Measurements from ENCODE around the gene RIMS3.
A peak's percentile ranks its signal among the peaks of the same experiment; 100 is the strongest.

Gene RIMS3

DNA sequence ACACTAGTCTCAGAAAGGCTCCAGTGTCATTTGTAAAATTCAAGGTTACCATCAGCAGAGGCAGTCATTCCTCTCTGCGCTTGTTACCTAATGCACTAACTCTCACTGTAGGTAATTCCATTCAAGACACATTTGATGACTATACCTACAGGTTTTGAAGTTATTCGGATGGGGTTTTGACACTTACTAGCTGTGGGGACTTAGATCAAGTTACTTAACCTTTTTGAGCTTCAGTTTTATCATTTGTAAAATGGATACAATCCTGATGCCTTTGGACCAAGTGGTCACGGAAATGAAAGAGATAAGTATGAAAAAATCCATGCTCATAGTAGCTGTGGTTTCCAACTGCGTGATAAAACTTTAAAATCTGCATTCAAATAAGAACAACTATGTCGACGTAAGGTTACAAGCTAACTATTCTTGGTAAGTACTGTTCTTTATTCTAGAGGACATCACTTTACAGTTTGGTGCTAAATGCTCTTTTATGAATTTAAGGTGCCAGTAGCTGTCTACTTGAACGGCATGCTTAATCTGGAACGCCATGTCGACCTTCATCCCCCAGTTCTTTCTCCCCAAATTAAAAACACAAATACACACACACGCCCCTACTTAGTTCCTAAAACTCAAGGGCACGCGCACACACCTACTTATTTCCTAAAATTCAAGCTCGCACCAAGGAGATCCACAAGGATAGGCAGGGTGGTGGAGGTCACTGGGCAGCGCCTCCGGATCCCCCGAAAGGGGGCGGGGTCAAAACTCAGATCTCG lies 25.5 kb upstream of the RIMS3 start:
- no peak for DNase-seq

DNA sequence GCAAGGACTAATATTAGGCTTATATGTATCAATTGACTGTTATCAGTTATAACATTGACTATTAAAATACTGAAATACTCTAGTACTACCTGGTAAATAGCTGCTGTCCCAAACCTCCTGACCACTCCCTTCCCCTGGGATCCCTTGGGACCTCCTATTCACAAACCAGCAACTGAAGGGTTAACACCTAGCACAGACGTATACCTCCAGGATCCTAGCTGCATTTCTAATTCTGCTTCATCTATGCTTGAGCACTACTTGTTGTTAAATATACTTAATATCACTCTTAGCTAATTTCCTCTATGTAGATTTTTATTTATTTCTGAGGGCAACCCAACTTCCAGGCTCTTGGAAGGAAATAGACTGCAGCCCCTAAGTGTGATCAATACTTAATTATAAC lies 24.3 kb upstream of the RIMS3 start:
- DNase-seq, result no peak

DNA sequence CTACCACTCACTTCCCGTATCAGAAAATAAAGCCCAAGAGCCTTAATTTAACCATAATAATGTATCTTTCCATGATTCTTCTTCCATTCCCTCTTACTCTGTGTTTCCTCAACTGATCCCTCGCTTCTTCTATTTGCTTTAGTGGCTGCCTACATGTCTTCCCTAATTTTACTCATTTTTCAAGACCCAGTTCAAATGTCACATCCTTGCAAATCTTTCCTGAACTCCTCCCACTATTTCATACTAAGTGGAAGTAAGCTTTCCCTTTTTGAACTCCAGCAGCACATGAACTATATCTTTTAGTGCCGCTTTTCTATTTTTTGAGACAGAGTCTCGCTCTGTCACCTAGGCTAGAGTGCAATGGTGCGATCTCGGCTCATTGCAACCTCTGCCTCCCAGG lies 22.2 kb upstream of the RIMS3 start:
- no peak for DNase-seq

DNA sequence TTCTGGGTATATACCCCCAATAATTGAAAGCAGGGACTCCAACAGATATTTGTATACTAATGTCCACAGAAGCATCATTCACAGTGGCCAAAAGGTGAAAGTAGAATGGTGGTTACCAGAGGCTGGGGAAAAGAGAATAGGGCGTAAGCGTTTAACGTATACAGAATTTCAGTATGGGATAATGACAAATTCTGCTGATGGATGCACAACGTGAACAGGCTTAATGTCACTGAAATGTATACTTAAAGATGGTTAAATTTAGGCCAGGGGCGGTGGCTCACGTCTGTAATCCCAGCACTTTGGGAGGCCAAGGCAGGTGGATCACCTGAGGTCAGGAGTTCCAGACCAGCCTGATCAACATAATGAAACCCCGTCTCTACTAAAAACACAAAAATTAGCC lies 21.6 kb upstream of the RIMS3 start:
- DNase-seq, result no peak

DNA sequence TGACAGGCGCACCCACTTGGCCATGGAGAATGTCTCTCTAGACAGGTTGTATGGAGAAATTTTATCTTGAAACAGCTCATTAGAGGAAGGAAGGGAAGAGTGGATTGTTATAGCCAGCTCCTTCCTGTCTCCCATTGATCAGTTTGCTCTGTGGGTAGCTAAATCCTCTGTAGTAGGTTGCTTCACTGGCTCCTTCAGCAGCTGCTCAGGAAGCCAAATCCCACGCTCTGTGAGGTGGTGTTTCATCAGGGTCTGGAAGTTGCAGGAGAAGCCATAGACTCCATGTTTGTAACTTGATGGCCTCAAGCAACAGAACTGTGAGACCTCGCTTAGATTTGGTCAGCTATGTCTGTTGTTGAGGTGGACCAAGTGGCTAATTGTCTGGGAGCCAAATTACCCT lies 19.2 kb upstream of the RIMS3 start:
- DNase-seq, result no peak

DNA sequence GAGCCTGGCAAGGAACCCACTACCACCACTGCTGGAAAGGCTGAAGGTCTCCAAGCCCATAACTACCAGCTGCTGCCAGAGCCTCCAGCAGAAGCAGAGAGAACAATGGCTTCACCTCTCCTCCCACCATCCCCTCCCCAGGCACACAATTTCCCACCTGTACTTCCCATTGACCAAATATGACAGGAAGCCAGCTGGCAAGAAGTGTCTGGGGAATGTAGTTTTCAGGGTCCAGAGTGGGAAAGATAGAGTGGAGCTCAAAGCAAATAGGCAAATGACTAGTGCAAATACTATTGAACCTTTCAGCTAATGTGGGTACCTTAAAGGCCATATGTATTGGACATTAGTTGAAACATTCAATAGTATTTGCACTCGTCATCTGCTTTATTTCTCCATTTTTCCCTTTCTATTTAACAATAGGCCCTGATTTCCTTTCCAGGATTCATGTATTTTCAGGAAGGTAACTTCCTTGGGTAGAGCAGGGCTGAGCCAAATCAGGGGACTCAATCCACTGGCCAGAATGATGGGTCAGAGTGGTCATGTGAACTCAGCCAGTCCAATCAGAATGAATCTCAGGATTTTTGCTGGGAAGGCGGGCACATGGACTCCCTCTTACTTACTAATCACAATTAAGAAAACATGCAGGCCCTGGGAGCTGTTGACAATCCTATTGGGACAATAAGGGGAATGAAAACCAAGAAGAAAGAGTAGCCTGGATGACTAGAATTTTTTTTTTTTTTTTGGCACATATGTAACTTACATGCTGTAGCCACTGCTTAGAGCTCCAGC lies 13.9 kb upstream of the RIMS3 start:
- no peak for DNase-seq

DNA sequence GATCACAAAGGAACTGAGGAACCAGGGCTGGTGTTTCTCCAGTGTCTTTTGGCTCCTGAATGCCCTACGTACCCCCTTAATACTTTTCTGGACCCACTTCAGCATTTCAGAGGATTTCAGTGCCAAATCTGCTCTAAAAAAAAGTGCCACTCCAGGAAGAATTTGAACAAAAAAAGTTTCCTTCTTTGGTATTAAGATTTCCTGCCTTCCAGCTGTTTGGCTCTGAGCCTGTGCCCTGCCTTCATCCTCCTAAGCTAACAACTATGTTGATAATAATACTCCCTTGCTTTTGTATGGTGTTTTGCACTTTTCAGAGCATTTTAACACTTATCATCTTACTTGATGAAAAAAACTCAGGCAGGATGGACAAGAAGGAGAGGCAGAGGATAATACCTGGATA lies 11.0 kb upstream of the RIMS3 start:
- DNase-seq, result no peak

DNA sequence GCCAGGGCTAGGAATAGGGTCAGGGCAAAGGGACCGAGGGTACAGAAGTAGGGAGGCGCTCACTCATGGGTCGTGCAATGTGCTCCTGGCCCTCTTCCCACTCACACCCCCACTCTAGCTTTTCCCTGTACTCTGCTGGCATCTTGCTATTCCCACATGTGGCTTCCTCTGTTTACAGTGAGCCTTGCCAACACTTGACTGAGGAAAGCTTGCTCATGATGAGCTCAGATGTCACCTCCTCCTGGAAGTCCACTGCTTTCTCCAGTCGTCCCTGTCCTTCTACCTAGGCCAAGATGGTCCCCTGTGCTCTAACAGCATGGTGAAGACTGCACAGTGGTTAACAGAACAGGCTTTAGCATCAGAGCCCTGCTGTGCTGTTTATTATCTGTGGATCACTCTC lies 8.0 kb upstream of the RIMS3 start:
- DNase-seq, result no peak

DNA sequence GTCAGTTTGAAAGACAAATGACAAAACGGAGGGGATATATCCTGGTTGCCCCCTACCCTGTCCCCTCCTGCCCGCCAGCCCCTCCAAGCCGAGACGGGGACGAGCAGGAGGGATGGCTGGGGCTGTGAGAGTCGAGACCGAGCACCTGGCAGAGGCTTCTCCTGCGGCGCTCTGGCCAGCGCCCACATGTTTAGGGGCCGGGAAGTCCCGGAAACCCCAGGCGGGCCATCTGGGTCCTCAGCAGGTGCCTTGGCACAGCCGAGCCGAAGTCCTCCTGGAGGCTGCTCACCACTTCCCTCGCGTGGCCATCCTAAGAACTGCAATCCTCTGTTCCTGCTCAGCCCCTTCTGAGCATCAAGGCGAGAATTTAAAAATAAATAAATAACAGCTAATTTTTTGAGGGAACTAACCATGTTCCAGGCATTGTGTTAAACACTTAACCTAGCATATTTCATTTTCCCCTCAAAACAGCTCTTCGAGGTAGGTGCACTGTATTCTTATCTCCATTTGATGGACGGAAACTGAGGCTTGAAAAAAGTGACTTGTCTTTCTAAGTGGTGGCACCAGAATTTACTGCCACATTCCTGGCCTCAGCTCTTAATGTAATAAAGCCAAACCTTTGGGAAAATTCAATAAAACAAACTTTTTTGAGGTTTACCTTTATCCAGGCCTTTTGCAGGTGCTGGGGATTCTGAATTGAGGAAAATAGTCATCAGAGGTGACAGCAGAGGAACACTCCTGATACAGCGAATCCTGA lies 3.5 kb upstream of the RIMS3 start:
- peak; percentile 84 for DNase-seq

DNA sequence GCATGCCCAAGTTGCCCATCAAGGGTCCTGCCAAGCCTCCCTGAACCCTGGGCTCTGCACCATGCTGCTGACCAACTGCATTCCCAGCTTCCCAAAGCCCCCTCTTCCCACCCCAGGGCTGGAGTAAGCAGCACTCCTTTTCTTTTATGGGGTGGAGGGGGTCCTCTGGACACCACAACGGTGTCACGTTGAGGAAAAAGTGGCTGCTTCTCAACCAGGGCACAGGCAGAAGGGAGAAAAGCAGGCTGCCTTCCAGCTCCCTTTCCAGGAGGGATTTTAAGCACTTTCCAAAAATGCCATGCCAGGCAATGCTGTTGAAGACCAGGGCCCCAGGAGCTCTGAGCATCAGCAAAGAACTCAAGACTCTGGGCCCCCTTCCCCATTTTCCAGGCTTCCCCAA lies 691 bp downstream of the RIMS3 start:
- no peak for DNase-seq

DNA sequence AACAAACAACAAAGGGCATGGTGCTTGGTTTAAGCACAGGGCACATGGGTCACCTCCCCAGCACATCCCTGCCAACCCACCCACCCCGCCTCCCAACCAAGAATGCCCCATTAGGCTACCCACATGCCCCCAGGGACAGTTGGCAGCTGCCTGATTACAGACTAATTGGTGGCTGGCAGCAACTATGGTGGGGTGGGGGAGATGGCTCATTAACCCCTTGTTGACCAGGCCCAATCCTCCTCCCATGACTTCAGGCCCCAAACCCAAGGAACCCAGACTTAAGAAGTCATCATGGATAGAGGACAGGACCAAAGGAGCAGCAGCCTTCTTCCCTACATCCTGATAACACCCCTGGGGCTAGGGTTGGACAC lies 1.3 kb downstream of the RIMS3 start:
- DNase-seq, result no peak

DNA sequence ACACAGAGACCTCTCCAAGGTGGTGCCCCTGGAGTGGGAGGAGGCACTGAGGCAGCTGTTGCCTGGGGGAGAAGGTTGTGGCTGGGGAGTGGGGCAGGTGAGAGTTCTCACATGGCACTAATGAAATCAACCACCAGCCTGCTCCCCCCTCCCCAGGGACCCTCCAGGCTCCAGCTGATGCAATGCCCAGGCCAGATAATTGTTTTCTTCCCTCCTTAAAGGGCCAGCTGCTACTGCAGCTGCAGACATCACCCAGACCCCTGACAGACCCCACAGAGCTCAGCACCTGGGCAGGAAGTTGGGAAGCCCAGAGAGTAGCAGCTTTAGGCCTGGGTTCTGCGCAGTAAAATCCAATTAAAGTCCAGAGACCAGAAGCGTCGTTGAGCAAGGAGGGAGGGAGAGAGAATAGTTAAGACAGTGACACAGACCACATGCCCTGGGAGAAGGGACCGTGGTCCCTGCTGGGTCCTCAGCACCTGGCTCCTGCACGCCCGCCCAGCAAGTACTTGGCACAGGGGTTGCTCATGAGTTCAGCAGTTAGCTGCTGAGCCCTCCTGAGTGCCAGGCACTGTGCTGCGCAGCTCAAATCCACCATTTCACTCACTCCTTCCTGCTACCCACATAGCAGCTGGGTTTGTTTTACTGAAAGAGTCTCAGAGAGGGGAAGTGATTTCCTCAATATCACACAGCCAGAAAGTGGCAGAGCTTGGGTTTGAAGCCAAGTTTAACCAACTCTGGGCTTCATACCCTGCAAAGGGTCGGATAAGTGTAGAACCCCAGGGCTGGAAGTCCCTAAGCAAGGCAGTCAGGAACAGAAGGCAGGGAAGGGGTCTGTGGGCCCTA lies 1.9 kb downstream of the RIMS3 start:
- DNase-seq, result peak; percentile 52

DNA sequence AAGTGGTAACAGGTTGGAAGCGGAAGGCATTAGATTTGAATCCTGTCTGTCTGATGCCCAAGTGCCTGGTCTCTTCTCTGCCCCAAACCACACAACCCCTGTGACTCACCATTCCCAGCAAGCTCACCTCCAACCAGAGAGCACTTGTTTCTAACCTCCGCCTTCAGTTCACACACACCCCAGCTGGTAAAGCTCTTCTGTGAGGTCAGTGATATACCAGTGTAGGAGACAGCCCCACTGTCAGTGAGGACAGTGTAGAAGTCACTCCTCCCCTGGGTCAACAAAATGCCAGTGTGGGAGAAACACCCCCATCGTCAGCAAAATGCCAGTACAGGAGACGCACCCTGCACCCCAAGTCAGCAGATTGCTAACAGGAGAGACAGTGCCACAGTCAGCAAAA lies 2.6 kb downstream of the RIMS3 start:
- no peak for DNase-seq

DNA sequence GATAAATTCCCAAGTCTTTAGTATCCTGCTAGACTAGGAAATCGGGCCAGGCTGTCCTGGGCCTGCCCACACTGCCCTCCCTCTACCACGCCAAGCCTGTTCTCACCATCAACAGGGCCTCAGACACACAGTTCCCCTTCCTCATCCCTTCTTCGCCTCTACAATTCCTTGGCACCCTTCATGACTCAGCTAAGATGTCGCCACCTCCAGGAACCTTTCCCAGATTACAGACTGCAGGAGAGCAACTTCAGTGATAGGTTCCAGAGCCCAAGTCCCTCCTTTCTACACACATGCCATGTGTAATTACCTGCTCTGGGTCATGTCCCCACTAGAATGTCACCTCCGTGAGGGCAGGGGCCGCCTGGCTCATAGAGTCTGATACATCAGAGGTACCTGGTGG lies 3.3 kb downstream of the RIMS3 start:
- no peak for DNase-seq

DNA sequence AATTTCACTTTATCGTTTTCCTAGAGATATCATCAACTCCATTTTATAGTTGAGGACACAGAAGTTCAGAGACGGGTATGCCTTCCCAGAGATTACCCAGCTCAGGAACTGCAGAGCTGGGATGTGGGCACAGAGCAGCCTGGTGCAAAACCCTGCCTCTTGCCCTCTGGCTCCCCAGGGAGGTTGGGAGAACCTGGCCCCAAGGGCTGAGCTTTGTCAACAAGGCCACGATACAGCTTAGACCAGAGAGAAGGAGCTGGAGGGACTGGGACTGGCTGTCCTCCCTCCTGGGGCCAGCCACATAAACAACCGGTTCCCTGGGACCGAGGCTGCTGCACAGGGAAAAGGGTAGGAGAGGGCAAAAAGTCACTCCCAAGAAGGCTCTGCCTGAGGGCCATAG lies 3.8 kb downstream of the RIMS3 start:
- DNase-seq, result no peak

DNA sequence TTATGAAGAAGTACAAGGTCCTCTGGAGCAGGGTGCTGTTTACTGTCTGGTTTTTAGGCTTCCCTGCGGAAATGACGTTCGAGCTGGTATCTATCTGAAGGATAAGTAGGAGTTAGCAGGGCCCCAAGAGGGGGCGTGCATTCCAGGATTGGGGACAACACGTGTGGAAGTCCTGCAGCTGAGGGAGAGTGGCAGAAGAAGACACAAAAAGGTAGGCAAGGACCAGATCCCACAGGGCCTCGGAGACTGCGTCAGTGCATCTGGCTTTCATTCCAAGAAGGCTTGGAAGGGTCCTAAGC lies 5.9 kb downstream of the RIMS3 start:
- DNase-seq, result no peak

DNA sequence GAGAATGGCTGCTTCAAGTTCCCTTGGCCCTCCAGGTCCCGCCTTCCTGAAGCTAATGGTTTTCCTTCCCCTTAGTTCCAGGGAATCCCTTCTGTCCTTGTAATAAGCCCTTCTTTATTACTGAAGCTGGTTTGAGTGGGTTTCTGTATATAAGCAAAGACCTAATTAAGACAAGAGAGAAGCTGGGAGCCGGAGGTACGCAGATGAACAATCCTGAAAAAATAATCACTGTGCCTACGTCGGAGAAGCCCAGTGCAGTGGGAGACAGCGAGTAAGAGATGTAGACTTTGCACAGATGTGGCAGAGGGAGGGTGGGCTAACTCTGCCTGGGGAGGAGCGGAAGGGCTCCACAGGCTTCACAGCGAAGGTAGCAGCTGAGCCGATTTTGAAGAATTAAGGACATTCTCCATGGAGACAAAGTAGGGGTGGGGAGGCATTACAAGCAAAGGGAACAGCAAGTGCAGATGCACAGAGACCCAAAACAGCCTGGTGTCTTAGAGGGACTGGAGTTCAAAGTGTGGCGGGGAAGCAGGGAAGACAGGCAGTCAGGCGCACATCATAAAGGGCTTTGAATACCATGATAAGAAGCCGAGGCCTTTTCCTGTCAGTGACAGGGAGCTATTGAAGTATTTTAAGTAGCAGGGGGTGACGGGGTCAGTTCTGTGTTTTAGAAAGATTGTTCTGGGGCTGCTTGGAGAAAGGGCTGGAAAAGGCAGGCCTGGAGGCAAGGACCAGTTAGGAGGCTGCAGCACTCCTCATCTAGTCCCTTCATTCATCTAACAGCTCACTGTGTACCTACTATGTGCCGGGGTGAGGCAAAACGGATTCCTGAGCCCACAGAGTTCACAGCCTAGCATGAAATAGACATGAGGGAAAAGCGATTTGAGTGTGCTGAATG lies 6.5 kb downstream of the RIMS3 start:
- DNase-seq, result no peak

DNA sequence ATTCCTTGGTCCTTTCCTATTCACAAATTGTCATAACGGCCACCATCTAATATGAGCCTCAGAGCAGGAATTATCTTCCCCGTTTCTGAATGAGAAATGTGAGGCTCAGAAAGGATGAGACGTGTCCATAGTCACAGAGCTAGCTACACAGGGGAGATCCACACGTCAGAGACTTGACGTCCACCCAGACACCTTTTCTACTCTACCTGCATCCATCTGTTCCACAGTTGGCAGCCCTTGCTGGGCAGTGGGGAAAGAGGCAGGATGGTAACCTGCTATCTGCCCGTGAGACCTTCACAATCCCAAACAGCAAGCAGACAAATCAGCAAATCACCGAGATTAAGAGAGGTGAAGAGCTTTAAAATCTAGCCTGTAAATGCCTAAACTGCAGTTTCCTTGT lies 8.4 kb downstream of the RIMS3 start:
- no peak for DNase-seq

DNA sequence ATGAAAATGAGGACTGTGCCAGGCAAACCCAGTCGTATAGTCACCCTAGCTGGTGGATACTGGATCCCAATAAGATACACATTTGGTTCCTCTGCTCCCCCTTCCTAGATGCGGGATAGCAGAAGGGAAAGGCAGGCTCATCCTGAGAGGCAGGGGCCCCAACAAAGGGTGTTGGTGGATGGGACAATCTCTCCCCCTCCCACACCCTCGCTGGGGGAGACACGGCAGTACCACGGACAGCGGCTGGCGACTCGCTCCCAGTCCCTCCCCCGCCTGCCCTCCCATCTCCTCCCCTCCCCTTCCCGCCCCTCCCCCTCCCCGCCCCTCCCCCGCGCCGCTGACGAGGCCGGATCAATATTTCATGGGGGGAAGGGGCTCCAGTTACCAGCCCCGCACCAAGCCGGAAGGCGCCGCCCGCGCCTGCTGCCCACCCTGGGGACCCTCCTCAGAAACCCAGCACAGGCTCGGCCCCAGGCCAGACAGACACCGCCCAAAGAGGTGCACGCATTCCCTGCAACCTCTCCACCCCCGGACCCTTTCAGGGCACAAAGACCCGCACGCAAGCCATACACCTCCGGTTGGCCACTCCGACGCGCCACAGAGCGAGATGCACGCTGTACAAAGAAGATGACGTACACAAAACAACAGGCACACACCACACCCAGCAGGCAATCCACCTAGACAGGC lies 11.5 kb downstream of the RIMS3 start:
- DNase-seq, result peak; percentile 33

DNA sequence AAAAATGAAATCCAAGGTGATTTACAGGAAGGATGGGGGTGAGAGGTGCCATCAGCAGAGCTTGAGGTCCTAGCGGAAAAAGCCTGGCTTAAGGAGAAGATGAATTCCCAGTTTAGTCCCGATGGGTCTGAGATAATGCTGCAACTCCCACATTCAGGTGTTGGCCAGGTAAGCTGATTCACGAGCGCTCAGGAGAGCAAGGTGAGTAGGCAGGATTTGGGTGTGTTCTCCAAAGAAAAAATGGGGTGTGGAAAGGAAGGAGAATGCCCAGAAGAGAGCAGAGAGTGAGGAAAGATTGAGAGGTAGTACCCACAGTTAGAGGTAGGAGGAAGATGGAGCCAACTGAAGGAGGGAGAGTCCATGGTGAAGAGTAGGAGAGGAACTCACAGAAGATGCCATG lies 12.5 kb downstream of the RIMS3 start:
- DNase-seq, result no peak

DNA sequence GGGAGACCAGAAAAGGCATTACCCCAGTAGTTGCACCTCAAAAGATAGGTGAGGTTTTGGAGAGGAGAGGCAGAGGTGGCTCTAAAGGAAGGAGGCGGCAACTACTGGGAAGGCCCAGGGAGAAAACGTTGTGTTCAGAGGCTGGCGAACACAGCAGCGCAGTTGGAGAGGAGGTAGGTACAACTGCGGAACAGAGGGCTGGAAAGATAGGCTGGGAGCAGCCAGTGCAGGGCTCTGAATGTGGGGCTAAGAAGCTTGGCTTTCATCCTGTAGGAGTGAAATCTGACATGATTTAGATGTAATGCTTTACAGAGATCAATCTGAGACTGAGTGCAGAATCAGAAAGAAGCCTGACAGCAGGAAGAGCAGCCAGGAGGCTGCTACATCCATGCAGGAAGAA lies 13.0 kb downstream of the RIMS3 start:
- no peak for DNase-seq

Data from femur (tissue), 1 donor.